HFFc6 (cell line): ENCODE data around the gene TMEM255B. TPM values are rescaled to one million over a fixed set of nuclear protein-coding genes. Genes with fewer than 3 reads are reported as not detected.
A peak's percentile ranks its signal among the peaks of the same experiment; 100 is the strongest.
"Not testable (repeated sequence)": the region's sequence is repeated elsewhere in the genome, so short reads cannot be mapped to it uniquely, and the experiment has no call there.

Source experiments
- DNase-seq: peaks from one replicate; pipeline ENCODE4 v3.0.0-alpha.2; 2018
- H3K27ac Mint-ChIP-seq: 2 replicates; pipeline ENCODE4 v1.8.0; 2020; ENCODE audit warnings: mild to moderate bottlenecking, mixed read lengths
- H3K27me3 Mint-ChIP-seq: 2 replicates; pipeline ENCODE4 v1.8.0; 2021; ENCODE audit warnings: mild to moderate bottlenecking, moderate library complexity, mixed read lengths; ENCODE audit not compliant: insufficient read depth
- H3K36me3 Mint-ChIP-seq: 2 replicates; pipeline ENCODE4 v1.8.0; 2021; ENCODE audit warnings: low read depth, mixed read lengths
- H3K4me1 Mint-ChIP-seq: 2 replicates; pipeline ENCODE4 v1.8.0; 2020; ENCODE audit warnings: low read depth, mixed read lengths
- H3K4me3 Mint-ChIP-seq: 2 replicates; pipeline ENCODE4 v1.8.0; 2020; ENCODE audit warnings: mild to moderate bottlenecking, moderate library complexity, mixed read lengths
- H3K9me3 Mint-ChIP-seq: 2 replicates; pipeline ENCODE4 v1.8.0; 2020; ENCODE audit warnings: mild to moderate bottlenecking, mixed read lengths
- total RNA-seq, 6 experiments: library from RNA; stranded (reverse); fragmentation: NEBNext Ultra II Directional; extraction: Animal tissue kit (Norgen Biotek cat#: 25700); gene quantifications; 2 replicates in 1 of 6; 3 replicates in 5 of 6; pipeline ENCODE4 v1.2.3, GENCODE V29; 2021
- TF ChIP-seq, protein P1 (sequence below): fragments of 200-600 bp; sonication (generic); IDR thresholded peaks from 2 replicates; pipeline ENCODE4 v1.5.0; 2021; ENCODE audit warnings: antibody characterized with exemption, mild to moderate bottlenecking

The TMEM255B gene
- total RNA-seq, 6 experiments from 2014 or later: 8.2 to 10.3 (median 9.1) TPM

DNA sequence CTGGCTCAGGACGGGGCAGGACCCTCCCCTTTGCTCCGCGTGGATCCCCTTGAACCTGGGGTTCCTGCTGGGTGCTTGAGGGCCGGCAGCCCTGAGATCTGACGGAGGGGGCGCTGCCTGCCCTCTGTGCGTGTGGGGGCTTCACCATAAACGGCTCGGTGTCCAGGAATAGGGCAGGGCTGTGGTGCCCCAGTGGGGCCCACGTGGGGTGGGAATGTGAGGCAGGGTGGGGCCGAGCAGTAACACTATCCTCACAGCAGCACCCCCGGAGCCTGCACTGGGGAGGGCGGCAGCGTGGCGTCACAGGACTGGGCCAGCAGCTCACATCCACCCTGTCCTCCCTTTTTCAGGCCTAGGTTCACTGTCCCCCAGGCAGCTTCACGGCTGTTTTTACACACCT lies 66.8 kb downstream of the TMEM255B start:
- no peak for DNase-seq
- Mint-ChIP-seq H3K36me3 (peaks cover 32% of the 10 kb centered on the region), H3K27ac (peak overlapping the region; percentile 53; the same call in 1 of the 2 replicates), H3K4me1 (peaks cover 29% of the 10 kb centered on the region), H3K4me3 (no peak overlapping the region), H3K9me3 (peaks cover 4% of the 10 kb centered on the region; the same call in 1 of the 2 replicates), H3K27me3 (peaks cover 22% of the 10 kb centered on the region)
- TF ChIP-seq, protein P1, sequence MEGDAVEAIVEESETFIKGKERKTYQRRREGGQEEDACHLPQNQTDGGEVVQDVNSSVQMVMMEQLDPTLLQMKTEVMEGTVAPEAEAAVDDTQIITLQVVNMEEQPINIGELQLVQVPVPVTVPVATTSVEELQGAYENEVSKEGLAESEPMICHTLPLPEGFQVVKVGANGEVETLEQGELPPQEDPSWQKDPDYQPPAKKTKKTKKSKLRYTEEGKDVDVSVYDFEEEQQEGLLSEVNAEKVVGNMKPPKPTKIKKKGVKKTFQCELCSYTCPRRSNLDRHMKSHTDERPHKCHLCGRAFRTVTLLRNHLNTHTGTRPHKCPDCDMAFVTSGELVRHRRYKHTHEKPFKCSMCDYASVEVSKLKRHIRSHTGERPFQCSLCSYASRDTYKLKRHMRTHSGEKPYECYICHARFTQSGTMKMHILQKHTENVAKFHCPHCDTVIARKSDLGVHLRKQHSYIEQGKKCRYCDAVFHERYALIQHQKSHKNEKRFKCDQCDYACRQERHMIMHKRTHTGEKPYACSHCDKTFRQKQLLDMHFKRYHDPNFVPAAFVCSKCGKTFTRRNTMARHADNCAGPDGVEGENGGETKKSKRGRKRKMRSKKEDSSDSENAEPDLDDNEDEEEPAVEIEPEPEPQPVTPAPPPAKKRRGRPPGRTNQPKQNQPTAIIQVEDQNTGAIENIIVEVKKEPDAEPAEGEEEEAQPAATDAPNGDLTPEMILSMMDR: no peak

DNA sequence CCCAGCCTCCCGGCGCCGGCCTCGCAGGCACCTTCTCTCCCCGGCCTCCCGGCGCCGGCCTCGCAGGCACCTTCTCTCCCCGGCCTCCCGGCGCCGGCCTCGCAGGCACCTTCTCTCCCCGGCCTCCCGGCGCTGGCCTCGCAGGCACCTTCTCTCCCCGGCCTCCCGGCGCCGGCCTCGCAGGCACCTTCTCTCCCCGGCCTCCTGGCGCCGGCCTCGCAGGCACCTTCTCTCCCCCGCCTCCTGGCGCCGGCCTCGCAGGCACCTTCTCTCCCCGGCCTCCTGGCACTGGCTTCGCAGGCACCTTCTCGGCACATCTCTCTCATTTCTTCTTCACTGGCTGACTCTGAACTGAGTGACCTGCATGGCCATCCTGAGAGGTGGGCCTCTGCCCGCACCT lies 67.4 kb downstream of the TMEM255B start:
- peaks cover 23% of the 10 kb centered on the region for H3K4me1 Mint-ChIP-seq
- H3K27ac Mint-ChIP-seq, H3K9me3 Mint-ChIP-seq, DNase-seq, H3K4me3 Mint-ChIP-seq: not testable (repeated sequence)
- H3K27me3 Mint-ChIP-seq: peaks cover 17% of the 10 kb centered on the region
- peaks cover 32% of the 10 kb centered on the region for H3K36me3 Mint-ChIP-seq

DNA sequence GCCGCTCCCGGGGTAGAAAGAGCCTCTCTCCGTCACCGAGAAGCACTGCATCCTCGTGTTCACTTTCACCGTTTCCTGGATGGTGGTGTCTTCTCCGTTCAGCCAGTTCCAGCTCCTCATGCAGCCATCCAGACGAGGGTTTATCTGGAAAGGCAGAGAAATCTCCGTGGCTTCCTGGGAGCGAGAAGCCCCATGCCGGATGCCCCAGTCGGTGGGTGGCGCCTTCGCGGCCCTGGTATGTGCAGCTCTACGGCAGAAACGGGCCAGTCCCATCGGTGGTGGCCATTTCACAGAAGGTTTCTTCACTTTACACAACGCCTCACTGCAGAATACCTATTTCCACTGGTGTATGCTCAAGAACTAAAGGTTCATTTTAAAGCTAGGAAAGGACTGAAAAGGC lies 68.0 kb downstream of the TMEM255B start:
- Mint-ChIP-seq H3K9me3 (no peaks in the 10 kb centered on the region), H3K36me3 (peaks cover 32% of the 10 kb centered on the region), H3K27me3 (peaks cover 14% of the 10 kb centered on the region; the same call in 1 of the 2 replicates), H3K4me3 (no peak overlapping the region), H3K27ac (peak overlapping the region; percentile 36; the same call in 1 of the 2 replicates), H3K4me1 (peaks cover 17% of the 10 kb centered on the region; the same call in 1 of the 2 replicates)
- no peak for DNase-seq
- TF ChIP-seq, protein P1: no peak

DNA sequence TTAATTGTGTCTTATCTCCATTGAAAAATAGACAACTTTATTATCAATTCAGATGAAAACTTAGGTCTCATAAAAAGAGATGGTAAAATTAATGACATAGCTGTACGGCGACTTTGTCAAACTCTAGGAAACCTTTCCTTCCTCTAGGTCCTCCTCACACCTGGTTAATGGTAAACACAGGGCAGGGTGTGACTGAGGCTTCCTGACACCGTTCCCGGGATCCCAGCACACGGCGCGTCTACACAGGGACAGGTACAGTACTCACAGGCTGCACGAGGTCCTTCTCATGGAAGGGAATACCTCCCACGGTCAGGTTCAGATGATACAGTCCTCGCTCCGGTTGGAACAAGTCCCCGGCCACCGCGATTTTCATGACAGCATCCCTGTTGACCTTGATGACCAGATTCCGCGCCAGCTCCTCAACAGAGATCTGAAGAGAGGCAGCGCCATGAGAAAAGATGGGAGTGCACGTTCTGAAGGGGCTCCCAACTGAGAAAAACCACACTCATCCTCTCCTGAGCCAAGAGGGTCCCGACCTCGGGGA lies 69.3 kb downstream of the TMEM255B start:
- Mint-ChIP-seq H3K4me1 (peaks cover 9% of the 10 kb centered on the region; the same call in 1 of the 2 replicates), H3K36me3 (peaks cover 35% of the 10 kb centered on the region), H3K27me3 (peaks cover 12% of the 10 kb centered on the region; the same call in 1 of the 2 replicates), H3K4me3 (no peak overlapping the region), H3K9me3 (no peaks in the 10 kb centered on the region), H3K27ac (no peak overlapping the region)
- no peak for DNase-seq
- TF ChIP-seq, protein P1: no peak

DNA sequence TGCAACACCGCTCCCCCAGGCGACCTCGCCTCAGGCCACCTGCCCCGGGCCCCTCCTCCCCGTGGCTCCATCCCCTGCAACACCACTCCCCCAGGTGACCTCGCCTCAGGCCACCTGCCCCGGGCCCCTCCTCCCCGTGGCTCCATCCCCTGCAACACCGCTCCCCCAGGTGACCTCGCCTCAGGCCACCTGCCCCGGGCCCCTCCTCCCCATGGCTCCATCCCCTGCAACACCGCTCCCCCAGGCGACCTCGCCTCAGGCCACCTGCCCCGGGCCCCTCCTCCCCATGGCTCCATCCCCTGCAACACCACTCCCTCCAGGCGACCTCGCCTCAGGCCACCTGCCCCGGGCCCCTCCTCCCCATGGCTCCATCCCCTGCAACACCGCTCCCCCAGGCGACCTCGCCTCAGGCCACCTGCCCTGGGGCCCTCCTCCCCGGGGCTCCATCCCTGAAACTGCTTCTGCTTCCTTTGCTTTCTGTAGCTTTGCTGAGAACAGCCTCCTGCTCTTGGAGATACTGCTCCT lies 71.5 kb downstream of the TMEM255B start:
- H3K27ac Mint-ChIP-seq, H3K27me3 Mint-ChIP-seq, H3K4me3 Mint-ChIP-seq, H3K9me3 Mint-ChIP-seq, H3K4me1 Mint-ChIP-seq, DNase-seq: not testable (repeated sequence)
- peaks cover 31% of the 10 kb centered on the region; the same call in 1 of the 2 replicates for H3K36me3 Mint-ChIP-seq

DNA sequence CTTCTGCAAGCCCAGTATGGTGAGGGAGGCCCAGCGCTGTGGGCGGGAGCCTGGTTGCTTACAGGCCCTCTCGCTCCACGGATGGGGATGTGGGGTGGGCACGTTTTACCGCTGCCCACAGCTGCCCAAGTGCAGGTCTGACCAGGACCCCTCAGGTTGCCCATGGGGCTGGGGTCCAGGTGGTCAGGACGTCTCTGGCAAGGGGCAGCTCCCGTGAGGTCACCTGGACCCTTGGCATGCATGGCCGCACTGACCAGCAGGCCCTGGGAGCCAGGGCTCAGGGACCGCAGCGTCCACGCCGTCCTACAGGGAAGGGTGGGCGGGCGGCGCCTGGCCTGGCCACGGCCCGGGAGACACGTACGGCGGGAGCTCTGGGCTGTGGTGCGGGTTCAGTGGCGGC lies 72.0 kb downstream of the TMEM255B start:
- no peak overlapping the region for H3K27ac Mint-ChIP-seq
- H3K36me3 Mint-ChIP-seq: peaks cover 27% of the 10 kb centered on the region; the same call in 1 of the 2 replicates
- H3K4me1 Mint-ChIP-seq: peaks cover 5% of the 10 kb centered on the region; the same call in 1 of the 2 replicates
- DNase-seq: no peak
- peaks cover 7% of the 10 kb centered on the region for H3K27me3 Mint-ChIP-seq
- H3K9me3 Mint-ChIP-seq: no peaks in the 10 kb centered on the region
- TF ChIP-seq, protein P1: no peak
- H3K4me3 Mint-ChIP-seq: no peak overlapping the region
